Measurements from ENCODE around the gene ZNF865.

The ZNF865 gene

GRCh38 chr19:55623130-55623529 is 17.7 kb downstream of the ZNF865 start:
- peak overlapping the region; percentile 31 for H3K27ac Mint-ChIP-seq
- peaks cover 2% of the 10 kb centered on the region for H3K36me3 Mint-ChIP-seq
- H3K4me1 Mint-ChIP-seq = peaks cover 51% of the 10 kb centered on the region
- peak overlapping the region; percentile 7 for H3K4me3 Mint-ChIP-seq
- no peaks in the 10 kb centered on the region for H3K9me3 Mint-ChIP-seq
- no peaks in the 10 kb centered on the region for H3K27me3 Mint-ChIP-seq

GRCh38 chr19:55623561-55623960 is 18.1 kb downstream of the ZNF865 start:
- Mint-ChIP-seq H3K36me3 (peaks cover 2% of the 10 kb centered on the region), H3K27me3 (no peaks in the 10 kb centered on the region), H3K9me3 (no peaks in the 10 kb centered on the region), H3K27ac (peak overlapping the region; percentile 31), H3K4me1 (peaks cover 51% of the 10 kb centered on the region), H3K4me3 (peak overlapping the region; percentile 7)

- H3K4me3 Mint-ChIP-seq = peak within 1 kb of the TSS; percentile 89
These were observed 18.9 kb downstream of the ZNF865 start, which contains the start of gene ZNF784 for GRCh38 chr19:55624109-55625003. Gene ZNF784, minus strand, starts transcription at chr19:55624566. Its CDS starts 5 bp downstream, at chr19:55624561.

GRCh38 chr19:55625004-55625326 is 19.5 kb downstream of the ZNF865 start:
- peaks cover 46% of the 10 kb centered on the region for H3K4me1 Mint-ChIP-seq
- no peaks in the 10 kb centered on the region for H3K27me3 Mint-ChIP-seq
- peak overlapping the region; percentile 89 for H3K4me3 Mint-ChIP-seq
- H3K27ac Mint-ChIP-seq = peak overlapping the region; percentile 98
- no peaks in the 10 kb centered on the region for H3K9me3 Mint-ChIP-seq
- H3K36me3 Mint-ChIP-seq = peaks cover 2% of the 10 kb centered on the region

More at GRCh38 chr19:55624109-55625003, 18.9 kb downstream of the ZNF865 start, which contains the start of gene ZNF784:
- peaks cover 2% of the 10 kb centered on the region for H3K36me3 Mint-ChIP-seq
- H3K27me3 Mint-ChIP-seq = no peaks in the 10 kb centered on the region
- peak within 1 kb of the TSS; percentile 98 for H3K27ac Mint-ChIP-seq
- peaks cover 51% of the 10 kb centered on the region for H3K4me1 Mint-ChIP-seq
- no peaks in the 10 kb centered on the region for H3K9me3 Mint-ChIP-seq

DNA sequence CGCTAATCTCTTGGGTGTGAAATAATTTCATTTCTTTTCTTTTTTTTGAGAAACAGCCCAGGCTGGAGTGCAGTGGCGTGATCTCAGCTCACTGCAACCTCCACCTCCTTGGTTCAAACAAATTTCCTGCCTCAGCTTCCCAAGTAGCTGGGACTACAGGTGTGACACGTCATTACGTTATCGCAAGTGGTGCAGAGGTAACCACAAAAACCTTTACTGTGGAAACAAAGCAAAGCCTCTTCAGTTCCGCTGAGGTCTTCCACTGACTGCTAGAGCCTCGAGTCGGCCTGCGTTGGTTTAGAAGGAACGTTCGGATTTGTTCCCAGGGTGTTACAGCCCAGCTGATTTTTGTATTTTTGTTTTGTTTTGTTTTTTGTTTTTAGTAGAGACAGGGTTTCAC is 20.9 kb downstream of the ZNF865 start:
- no peaks in the 10 kb centered on the region for H3K27me3 Mint-ChIP-seq
- peak overlapping the region; percentile 51 for H3K27ac Mint-ChIP-seq
- H3K36me3 Mint-ChIP-seq = peaks cover 2% of the 10 kb centered on the region
- H3K9me3 Mint-ChIP-seq = no peaks in the 10 kb centered on the region
- peaks cover 33% of the 10 kb centered on the region for H3K4me1 Mint-ChIP-seq
- H3K4me3 Mint-ChIP-seq = peak overlapping the region; percentile 74

DNA sequence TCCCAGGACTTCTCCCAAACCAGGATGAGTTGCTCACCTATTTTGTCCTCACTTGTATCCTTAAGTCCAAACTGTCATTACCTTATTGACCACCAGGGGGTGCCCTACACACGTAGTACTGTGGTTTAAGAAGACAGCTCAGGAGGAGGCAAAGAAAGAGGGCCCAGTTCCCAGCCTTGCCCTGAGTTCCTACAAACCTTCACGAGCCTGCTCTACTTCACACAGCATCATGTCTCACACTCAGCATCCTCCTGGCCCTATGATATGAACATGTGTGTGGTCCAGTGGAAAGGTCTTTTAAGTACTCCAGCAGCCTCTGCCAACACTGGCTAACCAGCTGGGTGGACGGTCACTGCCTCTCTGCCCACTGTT is 27.0 kb downstream of the ZNF865 start:
- Mint-ChIP-seq H3K36me3 (peaks cover 7% of the 10 kb centered on the region), H3K27me3 (no peaks in the 10 kb centered on the region), H3K9me3 (no peaks in the 10 kb centered on the region), H3K27ac (peak overlapping the region; percentile 76), H3K4me3 (peak overlapping the region; percentile 12), H3K4me1 (peaks cover 44% of the 10 kb centered on the region)

- no peaks in the 10 kb centered on the region for H3K9me3 Mint-ChIP-seq
- H3K4me1 Mint-ChIP-seq = peaks cover 51% of the 10 kb centered on the region
- H3K27me3 Mint-ChIP-seq = no peaks in the 10 kb centered on the region
- H3K27ac Mint-ChIP-seq = no peak overlapping the region
- no peak overlapping the region for H3K4me3 Mint-ChIP-seq
- H3K36me3 Mint-ChIP-seq = peaks cover 12% of the 10 kb centered on the region
These were observed 28.4 kb downstream of the ZNF865 start for GRCh38 chr19:55633861-55634260.

- Mint-ChIP-seq H3K27me3 (no peaks in the 10 kb centered on the region), H3K9me3 (no peaks in the 10 kb centered on the region), H3K4me3 (peak overlapping the region; percentile 96), H3K36me3 (peaks cover 15% of the 10 kb centered on the region), H3K27ac (peak overlapping the region; percentile 100), H3K4me1 (peaks cover 58% of the 10 kb centered on the region)
These were observed 29.9 kb downstream of the ZNF865 start for GRCh38 chr19:55635334-55635717.

GRCh38 chr19:55635856-55636440 is 30.5 kb downstream of the ZNF865 start:
- no peaks in the 10 kb centered on the region for H3K9me3 Mint-ChIP-seq
- peak overlapping the region; percentile 100 for H3K27ac Mint-ChIP-seq
- peaks cover 61% of the 10 kb centered on the region for H3K4me1 Mint-ChIP-seq
- peaks cover 15% of the 10 kb centered on the region for H3K36me3 Mint-ChIP-seq
- H3K4me3 Mint-ChIP-seq = peak overlapping the region; percentile 96
- H3K27me3 Mint-ChIP-seq = no peaks in the 10 kb centered on the region

GRCh38 chr19:55636723-55637122 is 31.3 kb downstream of the ZNF865 start:
- peak overlapping the region; percentile 96 for H3K4me3 Mint-ChIP-seq

DNA sequence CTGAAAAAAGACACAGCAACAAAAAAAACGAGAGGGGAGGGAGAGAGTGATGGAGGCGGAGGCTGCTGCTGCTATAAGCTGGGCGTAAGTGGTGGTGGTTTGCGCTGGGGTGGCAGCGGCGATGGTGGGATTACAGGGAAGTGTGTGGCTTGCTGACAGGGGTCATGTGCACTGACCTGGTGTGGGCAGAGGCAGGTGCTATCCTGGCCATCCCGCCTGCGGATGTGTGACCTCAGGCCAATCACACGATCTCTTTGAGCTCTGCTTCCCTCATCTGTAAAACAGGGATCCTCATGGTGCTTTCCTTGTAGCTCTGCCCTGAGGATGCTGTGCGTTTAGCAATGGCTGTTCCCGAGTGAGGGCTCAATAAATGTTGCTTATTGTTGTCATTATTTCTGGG is 32.1 kb downstream of the ZNF865 start:
- Mint-ChIP-seq H3K4me3 (peak overlapping the region; percentile 60), H3K27ac (peak overlapping the region; percentile 73), H3K36me3 (peaks cover 15% of the 10 kb centered on the region), H3K9me3 (no peaks in the 10 kb centered on the region), H3K4me1 (peaks cover 60% of the 10 kb centered on the region), H3K27me3 (no peaks in the 10 kb centered on the region)

More at GRCh38 chr19:55636723-55637122, 31.3 kb downstream of the ZNF865 start:
- no peaks in the 10 kb centered on the region for H3K27me3 Mint-ChIP-seq
- H3K27ac Mint-ChIP-seq = peak overlapping the region; percentile 100
- no peaks in the 10 kb centered on the region for H3K9me3 Mint-ChIP-seq
- peaks cover 15% of the 10 kb centered on the region for H3K36me3 Mint-ChIP-seq
- peaks cover 61% of the 10 kb centered on the region for H3K4me1 Mint-ChIP-seq

- no peaks in the 10 kb centered on the region for H3K9me3 Mint-ChIP-seq
- H3K4me3 Mint-ChIP-seq = peak overlapping the region; percentile 59
- H3K27me3 Mint-ChIP-seq = no peaks in the 10 kb centered on the region
- peaks cover 16% of the 10 kb centered on the region for H3K36me3 Mint-ChIP-seq
- peak overlapping the region; percentile 19 for H3K27ac Mint-ChIP-seq
- H3K4me1 Mint-ChIP-seq = peaks cover 64% of the 10 kb centered on the region
These were observed 33.5 kb downstream of the ZNF865 start for GRCh38 chr19:55638864-55639359.

DNA sequence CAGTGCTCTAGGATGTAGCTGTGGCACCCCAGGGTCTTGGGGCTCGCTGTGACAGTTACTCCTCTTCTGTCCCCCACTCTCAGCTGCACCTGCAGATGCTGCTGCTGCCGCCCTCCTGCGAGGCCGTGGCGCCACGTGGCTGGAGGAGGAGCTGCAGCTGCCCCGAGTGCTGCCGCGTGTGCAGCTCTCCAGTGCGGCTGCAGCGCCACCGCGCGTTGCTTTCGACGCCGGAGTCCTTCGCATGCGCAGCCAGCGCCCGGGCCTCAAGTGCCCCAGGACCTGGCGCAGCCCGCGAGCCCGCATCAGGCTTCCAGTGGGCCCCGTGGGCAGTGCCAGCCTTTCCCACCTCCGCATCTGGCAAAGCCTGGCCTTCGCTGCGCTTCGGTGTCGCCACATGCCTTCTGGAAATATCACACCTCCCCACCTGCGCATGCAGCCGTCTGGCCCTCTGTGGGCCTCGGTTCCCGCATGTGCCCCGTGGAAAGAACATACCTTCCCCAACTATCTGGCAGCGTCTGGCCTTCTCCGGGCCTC is 34.7 kb downstream of the ZNF865 start:
- H3K36me3 Mint-ChIP-seq = peaks cover 12% of the 10 kb centered on the region
- no peaks in the 10 kb centered on the region for H3K27me3 Mint-ChIP-seq
- H3K4me3 Mint-ChIP-seq = peak overlapping the region; percentile 82
- peaks cover 66% of the 10 kb centered on the region for H3K4me1 Mint-ChIP-seq
- H3K27ac Mint-ChIP-seq = peak overlapping the region; percentile 82
- no peaks in the 10 kb centered on the region for H3K9me3 Mint-ChIP-seq

DNA sequence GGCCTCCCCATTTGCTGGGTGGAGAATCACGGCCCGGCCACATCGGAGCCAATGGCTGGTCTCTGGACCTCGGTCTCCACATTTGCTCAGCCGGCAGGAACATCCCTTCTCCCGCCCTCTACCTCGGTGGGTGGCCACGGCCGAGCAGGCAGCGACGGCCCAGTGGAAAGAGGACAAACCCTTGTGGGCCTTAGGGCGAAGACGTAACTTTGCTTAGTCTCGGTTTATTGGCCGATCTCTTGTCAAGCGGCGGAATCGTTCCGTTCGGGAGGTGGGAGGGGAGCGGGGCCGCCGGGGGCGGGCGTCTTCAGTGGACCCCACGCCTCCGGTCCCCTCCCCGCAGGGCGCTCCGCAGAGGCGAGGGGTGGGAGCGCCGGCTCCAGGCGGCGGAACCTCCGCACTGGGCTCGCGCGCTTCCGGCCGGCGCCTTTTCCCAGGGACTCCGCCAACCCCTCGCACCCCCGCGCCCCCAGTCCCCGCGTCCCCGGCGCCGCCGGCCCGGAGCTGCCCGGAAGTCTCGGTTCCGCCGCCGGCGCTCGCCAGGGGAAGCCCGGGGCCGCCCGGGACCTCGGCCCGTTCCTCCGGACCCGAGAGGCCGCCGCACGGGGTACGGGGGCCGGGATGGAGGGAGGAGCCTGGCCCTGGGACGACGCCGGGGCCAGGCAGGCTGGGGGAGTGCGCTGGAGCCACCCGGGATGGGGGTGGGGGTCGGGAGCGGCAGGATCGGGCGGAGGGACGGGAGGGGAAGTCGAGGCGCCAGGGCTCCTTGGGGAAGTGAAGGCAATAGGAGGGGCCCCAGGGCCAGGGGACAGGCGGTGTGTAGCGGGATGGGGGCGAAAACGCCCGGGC is 35.4 kb downstream of the ZNF865 start, which contains the start of gene ZNF580:
TSS of gene ZNF580 (plus strand) at position 426 of the 849 bp plus-strand sequence. CDS start 1,507 bp downstream, outside the sequence.
- peaks cover 9% of the 10 kb centered on the region for H3K36me3 Mint-ChIP-seq
- H3K27me3 Mint-ChIP-seq = no peaks in the 10 kb centered on the region
- H3K9me3 Mint-ChIP-seq = no peaks in the 10 kb centered on the region
- peak within 1 kb of the TSS; percentile 89 for H3K4me3 Mint-ChIP-seq
- H3K27ac Mint-ChIP-seq = peak within 1 kb of the TSS; percentile 89
- H3K4me1 Mint-ChIP-seq = peaks cover 67% of the 10 kb centered on the region

All from activated naive CD4-positive, alpha-beta T cell treated with anti-CD3 and anti-CD28 coated beads, Interleukin-2, amount 50 U/mL, for 24 hours (primary cell).